CD4-positive, alpha-beta T cell treated with Interleukin-1 beta for 1 hour (primary cell): ENCODE measurements around the gene SLC13A3.

Source experiments
- DNase-seq, 2 donors: peaks; one replicate each; pipeline ENCODE4 v3.0.0-alpha.2; 2020 to 2022

The SLC13A3 gene

GRCh38 chr20:46573788-46574584 is 77.3 kb downstream of the SLC13A3 start:
- DNase-seq = no peak

- no peak for DNase-seq
Measured at GRCh38 chr20:46573234-46573633, 78.0 kb downstream of the SLC13A3 start.

- no peak for DNase-seq
Measured at GRCh38 chr20:46572790-46573189, 78.5 kb downstream of the SLC13A3 start.

GRCh38 chr20:46572153-46572552 is 79.1 kb downstream of the SLC13A3 start:
- DNase-seq = no peak

- no peak for DNase-seq
Measured at GRCh38 chr20:46571418-46571817, 79.8 kb downstream of the SLC13A3 start.

GRCh38 chr20:46570956-46571355 is 80.3 kb downstream of the SLC13A3 start:
- no peak for DNase-seq

GRCh38 chr20:46569961-46570360 is 81.3 kb downstream of the SLC13A3 start:
- no peak for DNase-seq

GRCh38 chr20:46568570-46569129 is 82.6 kb downstream of the SLC13A3 start:
- DNase-seq = no peak

- DNase-seq = no peak
Measured at GRCh38 chr20:46566125-46566524, 85.1 kb downstream of the SLC13A3 start.

GRCh38 chr20:46564241-46564957 is 86.9 kb downstream of the SLC13A3 start:
- DNase-seq = no peak

- DNase-seq = no peak
Measured at GRCh38 chr20:46563860-46564221, 87.4 kb downstream of the SLC13A3 start.

GRCh38 chr20:46563170-46563859 is 87.9 kb downstream of the SLC13A3 start:
- DNase-seq = no peak

GRCh38 chr20:46562373-46563169 is 88.7 kb downstream of the SLC13A3 start:
- peak; percentile 53 to 57 for DNase-seq

GRCh38 chr20:46562009-46562372 is 89.3 kb downstream of the SLC13A3 start:
- DNase-seq = no peak

GRCh38 chr20:46559685-46560440 is 91.4 kb downstream of the SLC13A3 start:
- no peak for DNase-seq

- no peak for DNase-seq
Measured at GRCh38 chr20:46559001-46559400, 92.3 kb downstream of the SLC13A3 start.

GRCh38 chr20:46558511-46558959 is 92.7 kb downstream of the SLC13A3 start:
- no peak for DNase-seq

- DNase-seq = no peak
Measured at GRCh38 chr20:46557231-46557956, 93.9 kb downstream of the SLC13A3 start.

GRCh38 chr20:46555370-46555956 is 95.8 kb downstream of the SLC13A3 start:
- DNase-seq = no peak

- DNase-seq = no peak
Measured at GRCh38 chr20:46554828-46555227, 96.4 kb downstream of the SLC13A3 start.

GRCh38 chr20:46553926-46554325 is 97.3 kb downstream of the SLC13A3 start:
- no peak for DNase-seq
